Stromal cell of bone marrow (primary cell): ENCODE measurements around the gene CDYL.

ENCODE experiments used
- DNase-seq: peaks from one replicate; pipeline ENCODE4 v3.0.0-alpha.2; 2012; ENCODE audit warnings: low read depth

Gene CDYL

DNA sequence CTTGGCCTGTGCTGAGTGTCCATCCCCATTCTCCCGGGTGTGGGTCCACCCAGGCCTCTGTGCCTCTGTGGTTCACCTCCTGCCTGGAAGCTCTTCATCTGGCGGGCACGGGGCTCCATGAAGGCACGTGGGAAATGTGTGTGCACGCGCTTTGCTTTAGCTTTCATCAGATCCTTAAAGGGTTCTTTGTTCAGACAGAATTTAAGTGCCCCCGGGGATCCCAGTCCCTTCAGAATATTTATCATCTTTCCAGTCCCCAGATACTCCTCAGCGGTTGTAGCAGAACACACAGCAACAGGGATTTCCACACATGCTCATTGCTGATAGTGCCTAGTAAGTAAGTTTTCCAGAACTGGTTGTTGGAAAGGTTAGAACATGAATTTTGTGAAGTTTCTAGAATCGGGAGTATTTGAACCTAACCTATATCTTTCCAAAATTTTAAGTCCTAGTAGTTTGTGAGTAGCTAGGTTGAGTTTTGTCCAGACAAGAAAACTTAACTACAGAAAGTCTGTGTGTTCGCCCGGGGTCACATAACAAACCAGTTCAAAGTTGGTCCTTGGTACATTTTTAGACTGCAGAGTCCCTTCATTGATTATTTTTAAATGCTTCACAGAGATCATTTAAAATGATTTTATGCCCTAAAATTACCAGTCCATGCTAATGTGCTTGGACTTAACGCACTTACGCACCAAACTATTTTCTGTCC lies 159.9 kb downstream of the CDYL start:
- DNase-seq, result no peak

DNA sequence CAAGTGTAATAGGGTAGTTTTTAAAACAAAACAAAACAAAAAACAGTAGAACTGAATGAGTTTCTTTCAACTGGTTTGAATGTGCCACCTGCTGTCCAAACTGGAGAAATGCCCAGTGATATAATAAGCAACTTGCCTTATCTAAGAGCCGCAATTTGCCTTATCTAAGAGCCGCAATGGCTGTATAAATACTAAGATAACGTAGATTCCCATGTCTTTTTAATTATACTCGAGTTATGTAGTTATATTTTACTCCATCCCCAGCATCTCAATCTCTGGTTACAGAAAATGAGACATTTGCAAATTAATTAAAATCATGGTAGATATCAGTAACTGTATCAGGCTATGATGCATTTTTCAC lies 160.5 kb downstream of the CDYL start:
- DNase-seq, result peak; percentile 30

DNA sequence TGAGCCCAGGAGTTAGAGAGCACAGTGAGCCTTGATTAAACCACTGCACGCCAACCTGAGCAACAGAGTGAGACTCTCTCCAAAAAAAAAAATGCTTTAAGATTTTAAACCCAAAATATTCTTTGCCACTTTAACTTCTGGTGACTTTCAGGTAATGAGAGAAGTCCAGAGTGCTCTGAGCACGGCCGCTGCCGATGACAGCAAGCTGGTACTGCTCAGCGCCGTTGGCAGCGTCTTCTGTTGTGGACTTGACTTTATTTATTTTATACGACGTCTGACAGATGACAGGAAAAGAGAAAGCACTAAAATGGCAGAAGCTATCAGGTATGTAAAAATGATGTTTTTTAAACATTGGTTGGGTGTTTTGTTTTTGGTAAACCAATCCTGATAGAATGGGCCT lies 161.2 kb downstream of the CDYL start:
- no peak for DNase-seq

DNA sequence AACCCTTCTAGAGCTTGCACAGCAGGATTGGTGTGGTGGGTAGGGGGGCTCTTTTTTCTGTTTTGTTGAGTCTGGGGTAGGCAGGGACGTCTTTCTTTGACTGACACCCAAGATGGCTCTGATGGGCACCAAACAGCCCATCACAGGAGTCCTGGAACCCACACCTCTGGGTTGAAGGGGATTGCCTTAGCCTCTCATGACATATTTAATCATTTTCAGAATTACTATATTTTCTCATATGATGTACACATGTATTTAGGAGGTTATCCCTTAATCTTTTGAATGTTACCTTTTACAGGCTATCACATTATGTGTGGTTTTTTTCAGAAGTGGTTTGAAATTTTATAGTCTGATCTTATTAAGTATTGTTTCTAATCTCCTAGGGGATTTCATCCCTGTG lies 163.0 kb downstream of the CDYL start:
- no peak for DNase-seq

DNA sequence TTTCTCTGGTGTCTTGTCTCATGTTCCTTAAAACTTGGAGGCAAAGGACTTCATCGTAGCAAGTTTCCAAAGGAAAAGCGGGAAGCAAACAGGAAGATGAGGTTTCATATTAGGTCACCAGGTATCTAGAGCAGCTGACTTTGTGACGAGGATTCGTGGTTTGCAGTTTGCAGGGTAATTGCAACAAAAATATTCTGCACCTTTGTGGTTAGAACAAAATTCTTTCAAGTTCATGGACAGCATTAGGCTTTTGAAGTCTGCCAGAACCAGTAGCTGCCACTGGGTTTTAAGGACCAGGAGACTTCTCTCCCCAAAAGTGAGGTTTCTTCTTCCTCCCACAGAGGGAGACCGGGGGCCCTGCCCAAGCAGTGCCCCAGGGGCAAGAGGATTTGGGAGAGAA lies 164.2 kb downstream of the CDYL start:
- DNase-seq, result no peak

DNA sequence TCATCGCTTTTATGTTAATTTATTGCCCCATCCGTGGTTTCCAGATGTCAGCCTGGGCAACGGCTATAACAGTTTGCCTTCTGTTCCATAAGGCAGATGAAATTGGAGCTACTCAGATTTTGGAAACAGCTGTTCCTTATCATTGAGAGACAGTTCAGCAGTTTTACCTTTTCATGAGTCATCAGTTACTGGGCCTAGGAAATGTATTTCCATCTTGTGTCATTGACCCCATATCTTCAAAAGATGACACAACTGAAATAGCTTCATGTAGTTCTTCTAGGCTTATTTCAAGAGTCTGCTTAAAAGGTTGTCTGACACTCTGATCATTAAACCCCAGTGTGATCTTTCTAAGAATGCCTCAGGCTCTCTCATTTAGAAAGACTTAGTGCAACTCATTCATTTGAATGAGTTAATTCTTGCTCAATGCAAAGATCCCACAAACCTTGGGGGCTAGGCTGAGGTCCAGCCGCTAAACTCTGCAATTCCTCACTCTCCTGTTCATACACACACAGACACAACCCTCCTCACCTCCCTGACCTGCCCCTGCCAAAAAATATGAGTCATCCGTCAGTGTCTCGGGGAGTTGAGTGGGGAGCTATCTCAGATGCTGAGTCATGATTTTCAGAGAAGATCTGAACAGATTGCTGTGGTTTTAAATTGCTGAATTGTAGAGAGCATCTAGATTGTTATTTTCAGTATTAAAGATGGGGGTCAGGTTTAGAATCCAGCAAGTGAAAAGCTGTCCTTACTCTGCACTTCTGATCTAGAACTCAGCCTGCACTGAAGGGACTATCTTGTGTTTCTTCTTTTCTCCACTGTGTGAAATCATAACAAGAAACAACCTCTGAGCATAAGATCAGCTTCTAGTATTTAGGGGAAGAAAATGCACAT lies 165.8 kb downstream of the CDYL start:
- peak; percentile 89 for DNase-seq

DNA sequence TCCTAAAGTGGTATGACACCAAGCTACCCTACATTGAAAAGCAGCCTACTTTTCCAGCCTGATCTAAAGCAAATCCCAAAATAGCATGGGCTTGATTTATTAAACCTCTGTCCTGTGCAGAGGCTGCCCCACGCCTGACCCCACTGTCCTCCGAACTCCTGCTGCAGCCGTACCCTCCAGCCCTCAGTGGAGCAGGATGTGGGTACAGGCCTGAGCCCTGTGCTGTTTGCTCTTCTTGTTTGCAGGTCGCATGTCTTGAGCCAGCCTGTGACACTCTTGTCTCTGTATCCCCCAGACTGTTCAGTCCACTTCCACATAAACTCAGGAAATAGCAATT lies 166.4 kb downstream of the CDYL start:
- no peak for DNase-seq

DNA sequence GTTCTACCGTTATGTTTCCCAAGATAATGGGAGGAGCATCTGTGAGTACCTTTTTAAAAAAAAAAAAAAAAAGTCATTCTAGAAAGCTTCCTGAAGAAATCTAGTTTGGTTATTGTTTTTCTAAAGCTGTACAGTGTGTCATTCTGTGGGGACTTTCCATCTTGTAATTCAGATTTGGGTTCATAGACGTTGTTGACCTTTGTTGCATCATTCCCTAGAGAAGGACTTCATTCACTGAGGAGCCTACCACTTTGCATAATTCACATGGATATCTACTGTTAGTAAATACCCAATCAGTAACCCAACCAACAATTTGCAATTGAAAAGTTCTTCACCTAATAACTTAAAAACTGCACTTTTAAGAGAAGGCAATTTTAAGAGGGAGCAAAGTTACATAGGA lies 167.5 kb downstream of the CDYL start:
- peak; percentile 8 for DNase-seq

DNA sequence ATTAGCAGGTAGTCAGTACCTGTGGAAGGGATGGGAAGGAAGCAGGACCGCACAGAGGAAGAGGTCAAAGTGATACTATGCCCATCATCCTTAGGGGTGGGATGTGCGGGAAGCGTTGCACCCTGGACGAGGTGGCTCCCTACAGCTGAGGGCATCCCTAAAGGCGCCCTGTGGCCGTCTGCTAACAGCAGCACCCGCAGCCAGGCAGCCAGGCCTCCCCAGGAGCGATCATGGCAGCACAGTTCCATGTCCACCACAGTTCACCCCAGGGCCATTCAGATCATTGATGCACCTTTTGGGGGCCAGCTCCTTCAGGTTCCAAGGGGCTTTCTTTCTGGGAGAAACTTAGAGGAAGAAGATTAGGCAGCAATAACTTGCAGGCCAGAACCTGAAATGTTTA lies 168.1 kb downstream of the CDYL start:
- DNase-seq, result no peak

DNA sequence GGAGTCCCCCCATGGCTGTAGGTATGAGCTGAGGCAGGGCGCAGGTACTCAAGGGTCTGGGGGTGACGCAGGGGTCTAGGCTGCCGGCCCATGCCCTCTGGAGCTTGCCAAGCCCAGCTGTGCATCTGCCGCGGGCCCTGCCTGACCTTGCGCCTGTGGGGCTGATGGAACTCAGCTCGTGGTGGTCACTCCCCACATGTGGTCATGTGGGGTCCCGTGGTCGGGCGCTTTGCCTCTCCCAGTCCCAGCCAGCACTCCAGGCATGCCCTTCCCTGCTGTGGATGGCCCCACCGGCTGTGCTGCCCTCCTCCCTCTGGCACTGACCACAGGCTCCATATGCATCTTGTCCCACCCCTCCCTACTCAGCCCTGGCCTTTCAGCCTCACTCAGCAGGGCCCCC lies 170.3 kb downstream of the CDYL start:
- no peak for DNase-seq

DNA sequence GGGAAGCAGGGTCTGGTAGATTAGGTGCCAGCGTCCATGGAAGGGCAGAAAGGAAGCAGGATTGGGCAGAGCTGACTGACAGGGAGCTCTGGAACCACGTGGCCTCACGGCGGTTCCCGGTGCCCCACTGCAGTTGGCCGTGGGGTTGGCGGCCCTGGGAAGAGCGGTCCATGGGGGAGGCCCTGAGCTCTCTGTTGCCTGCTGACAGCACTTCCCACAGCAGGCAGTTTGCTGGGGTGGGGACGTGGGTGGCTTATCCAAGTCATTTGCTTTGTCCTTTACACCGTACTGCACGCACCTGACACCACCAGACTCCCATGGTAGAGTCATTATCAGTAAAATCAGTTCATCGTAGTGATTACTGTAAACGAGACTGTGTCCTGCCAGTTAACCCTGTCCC lies 171.5 kb downstream of the CDYL start:
- no peak for DNase-seq

DNA sequence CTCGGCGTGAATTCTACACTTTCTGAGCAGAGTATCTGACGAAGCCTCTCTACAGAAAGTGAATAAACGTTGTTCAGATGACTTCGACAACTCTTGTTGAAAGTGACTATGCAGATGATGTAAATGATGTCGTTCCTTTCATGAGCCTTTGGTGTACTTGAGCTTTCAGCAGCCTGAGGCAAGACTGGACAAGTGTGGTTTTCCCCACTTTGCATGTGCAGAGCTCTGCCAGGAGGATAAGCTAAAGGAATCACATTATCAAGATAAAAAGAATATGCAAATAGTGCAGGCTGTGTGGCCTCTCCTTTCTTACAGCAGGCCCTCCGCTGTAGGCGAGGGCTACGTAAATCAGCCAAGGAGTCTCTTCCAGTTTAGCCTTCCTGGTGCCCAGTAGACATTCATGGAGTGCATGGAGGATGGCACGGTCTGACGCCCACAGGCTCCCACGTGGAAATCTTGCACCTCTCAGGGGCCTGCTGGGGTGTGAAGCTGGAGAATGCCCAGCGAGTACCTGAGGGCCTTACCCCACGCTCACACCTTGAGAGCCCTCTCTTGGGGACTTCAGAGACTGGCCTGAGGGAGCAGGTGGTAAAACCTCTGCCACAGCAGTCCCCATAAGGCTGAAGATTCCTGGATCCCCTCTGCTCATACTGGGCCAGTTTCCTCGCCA lies 172.7 kb downstream of the CDYL start:
- no peak for DNase-seq

DNA sequence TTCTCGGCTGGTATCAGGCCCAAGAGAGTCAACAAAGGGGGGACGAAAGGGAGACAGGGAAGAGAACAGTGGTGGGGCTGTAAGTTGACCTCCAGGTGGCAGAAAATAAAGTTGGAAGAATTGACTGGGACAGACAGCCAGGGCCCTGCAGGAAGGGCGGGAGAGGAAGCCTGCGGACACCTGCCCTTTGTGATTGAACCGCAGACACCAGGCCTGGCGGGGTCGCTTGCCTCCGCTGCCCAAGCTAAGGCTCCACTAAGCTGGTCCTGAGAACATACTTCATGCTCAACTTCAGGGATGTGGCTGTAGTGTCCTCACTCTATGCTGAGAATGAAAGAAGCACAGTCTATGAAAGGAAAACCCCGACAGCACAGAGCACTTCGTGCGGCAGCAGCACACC lies 173.9 kb downstream of the CDYL start:
- DNase-seq, result no peak

DNA sequence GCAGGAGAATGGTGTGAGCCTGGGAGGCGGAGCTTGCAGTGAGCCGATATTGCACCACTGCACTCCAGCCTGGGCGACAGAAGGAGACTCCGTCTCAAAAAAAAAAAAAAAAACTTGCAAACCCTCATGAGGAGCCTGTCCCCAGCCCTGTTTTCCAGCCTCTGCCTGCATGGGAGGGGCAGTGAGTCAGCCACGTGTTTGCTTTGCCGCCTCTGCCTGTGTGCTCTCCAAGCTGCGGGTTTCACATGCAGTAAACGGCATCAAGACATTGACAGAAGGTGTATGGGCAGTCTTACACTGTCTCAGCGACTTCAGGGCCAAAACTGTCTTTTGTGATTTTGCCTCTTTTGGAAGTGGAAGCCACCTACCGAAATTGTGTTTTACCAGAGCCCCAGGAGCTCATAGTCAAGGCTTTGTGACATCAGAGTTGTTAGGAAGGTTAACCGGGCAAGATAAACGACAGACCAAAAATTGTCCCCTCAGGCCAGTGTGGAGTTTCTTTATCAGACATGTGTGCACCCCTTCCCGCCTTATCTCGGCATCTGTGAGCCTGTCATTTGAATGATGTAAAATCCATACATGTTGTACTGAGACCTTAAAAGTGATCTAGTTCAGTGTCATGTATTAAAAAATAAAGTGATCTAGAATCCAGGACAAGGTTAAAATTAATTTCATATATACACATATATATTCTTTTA lies 174.8 kb downstream of the CDYL start:
- no peak for DNase-seq

DNA sequence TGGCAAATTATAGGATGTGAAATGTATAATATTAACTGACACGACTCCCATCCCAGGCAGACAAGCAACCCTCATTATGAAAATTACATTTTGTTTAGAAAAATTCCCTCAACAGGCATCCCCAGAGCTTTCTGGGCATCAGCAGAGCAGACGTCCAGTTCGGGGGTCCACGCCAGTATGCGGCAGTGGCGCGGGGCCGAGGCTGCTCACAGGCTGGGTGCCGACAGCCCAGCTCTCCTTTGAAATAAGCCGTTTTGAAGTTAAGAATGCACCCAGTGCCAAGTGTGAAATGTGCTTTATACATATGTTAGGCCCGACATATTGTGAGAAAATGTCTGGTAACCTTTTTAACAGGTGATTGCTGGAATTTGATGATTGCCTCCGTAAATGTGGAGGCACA lies 177.2 kb downstream of the CDYL start:
- DNase-seq, result no peak

DNA sequence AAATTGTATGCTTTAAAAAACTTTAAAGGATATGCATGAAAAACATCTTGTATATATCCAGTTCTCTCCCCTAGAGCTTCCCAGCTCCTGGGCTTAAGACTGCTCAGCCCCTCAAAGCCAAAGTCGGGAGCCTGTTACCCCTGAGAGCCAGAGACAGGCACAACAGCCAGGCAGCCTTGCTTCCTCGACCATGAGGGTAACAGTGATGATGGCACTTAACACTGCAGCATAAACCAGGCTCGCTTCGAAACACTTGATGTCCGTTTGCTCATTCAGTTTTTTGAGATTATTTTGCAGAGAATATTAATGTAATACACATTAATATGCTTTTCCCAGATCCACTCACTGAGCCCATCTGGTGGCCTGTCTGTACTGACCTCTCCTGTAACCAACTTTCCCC lies 180.4 kb downstream of the CDYL start:
- no peak for DNase-seq

DNA sequence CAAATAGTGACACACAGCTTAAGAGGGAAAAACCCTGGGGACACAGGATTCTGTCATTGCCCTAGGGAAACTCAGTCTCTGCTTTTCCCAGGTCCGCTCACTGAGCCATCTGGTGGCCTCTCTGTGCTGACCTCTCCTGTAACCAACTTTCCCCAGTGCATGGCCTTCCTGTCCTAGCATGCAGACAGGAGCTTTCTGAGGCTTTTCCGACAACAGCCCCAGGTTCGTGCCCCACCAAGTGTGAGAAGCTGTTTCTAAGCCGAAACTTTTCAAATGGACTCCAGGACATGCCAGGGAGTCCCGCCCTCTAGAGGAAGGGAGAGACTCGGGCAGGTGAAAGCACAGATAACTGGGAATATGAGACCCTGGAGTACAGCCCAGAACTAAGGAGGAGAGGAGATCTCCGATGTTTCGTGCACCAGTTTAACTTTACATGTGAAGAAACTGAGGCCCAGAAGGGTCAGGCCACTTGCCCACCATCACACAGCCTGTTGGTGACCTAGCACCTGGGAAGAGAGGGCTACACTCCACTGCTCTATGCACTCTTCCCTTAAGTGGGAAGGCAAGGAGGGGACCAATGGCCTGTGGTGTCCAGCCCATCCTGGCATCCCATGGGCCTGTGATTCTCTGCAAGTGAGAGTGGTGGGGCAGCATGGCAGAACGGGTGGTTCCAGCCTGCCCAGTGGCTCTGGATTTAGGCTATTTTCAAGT lies 181.5 kb downstream of the CDYL start:
- DNase-seq, result no peak

DNA sequence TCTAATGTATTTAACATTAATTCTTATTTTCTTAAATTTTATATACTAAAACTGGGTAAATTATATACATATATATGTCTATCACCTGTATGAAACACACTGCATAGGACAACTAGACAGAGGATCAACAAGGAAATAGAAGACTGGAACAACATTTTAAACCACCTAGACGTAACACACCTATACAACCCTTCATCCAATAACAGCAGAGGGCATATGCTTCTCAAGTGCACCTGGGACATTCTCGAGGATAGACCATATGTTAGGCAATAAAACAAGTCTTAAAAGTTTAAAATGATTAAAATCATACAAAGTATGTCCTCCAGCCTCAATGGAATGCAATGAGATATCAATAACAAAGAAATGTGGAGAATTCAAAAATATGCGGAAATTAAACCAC lies 182.4 kb downstream of the CDYL start:
- no peak for DNase-seq

DNA sequence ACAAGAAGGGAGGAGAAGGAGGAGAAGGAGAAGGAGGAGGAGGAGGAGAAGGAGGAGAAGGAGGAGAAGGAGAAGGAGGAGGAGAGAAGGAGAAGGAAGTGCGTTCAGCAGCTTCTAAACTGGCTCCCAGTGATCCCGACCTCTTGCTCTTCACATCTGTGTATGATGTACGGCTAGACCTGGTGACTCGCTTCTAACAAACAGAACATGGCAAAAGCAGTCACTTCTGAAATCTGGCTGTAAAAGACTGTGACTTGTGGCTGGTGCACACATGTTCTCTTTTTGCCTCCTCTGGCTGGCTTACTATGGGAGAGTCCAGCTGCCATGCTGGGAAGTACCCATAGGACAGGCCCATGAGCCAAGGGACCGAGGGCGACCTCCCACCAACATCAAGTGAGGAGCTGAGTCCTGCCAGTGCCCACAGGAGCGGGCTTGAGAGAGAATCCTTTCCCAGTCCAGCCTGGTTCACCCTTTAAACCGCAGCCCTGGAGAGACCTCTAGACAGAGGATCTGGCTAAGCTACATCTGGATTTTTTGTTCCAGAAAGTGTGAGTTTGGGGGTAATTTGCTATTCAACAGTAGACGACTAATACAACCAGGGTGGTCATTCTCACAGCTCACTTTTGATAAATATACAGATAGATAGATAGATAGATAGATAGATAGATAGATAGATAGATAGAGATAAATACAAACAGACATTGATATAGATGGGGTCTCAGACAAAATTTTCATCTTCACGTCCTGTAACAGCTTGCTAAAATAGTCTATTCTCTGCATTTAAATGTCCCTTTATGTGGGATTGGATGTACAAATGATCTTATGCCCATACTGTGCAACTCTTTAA lies 185.3 kb downstream of the CDYL start:
- no peak for DNase-seq

DNA sequence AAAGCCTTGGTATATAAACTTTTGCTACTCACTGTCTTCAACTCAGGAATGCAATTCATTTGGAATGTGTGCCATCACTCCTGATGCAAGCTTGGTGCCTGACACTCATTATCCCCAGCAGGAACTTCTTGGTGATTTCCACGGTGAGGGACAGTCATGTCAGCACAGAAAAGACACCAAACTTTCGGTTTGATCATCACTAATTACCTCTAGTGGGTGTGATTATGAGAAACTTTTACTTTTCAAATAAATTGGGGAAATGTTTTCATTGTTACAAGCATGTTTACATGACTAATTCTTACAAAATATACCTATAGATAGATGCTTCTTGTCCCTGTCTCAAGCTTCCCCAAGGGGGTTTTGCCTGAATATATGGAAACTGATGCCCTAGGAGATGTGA lies 186.7 kb downstream of the CDYL start:
- DNase-seq, result no peak
